ENCODE measurements around the gene PRICKLE2. TPM values are rescaled to one million over a fixed set of nuclear protein-coding genes. Genes with fewer than 3 reads are reported as not detected.

The PRICKLE2 gene
- total RNA-seq, 4 donors from 2014 or later = 3.4 to 29.2 (median 12.6) TPM

- intact Hi-C loops (cut with DNase I) = no loop called here
- H3K4me1 ChIP-seq = peaks cover 22 to 71% (median 25%) of the 10 kb centered on the region in 3 donors
- H3K36me3 ChIP-seq = peaks cover 0 to 3% (median 0%) of the 10 kb centered on the region in 3 donors
- H3K27me3 ChIP-seq = no peaks in the 10 kb centered on the region
- no peak for DNase-seq
- TF ChIP-seq POLR2A (IDR thresholded peaks at IDR 0.05) (no peak), CTCF (IDR thresholded peaks at IDR 0.05) (no peak)
- H3K4me3 ChIP-seq = no peak overlapping the region
- H3K9me3 ChIP-seq = no peaks in the 10 kb centered on the region
- WGBS, 2 donors = 68% methylated on average over 4 of the region's 4 CpGs
- peak overlapping the region in 3 of 4 donors; percentile 49 to 53 (median 49) for H3K27ac ChIP-seq
These were observed 84.6 kb downstream of the PRICKLE2 start for GRCh38 chr3:64140651-64141050.

GRCh38 chr3:64138656-64139375, 86.5 kb downstream of the PRICKLE2 start:
- Histone ChIP-seq H3K4me1 (peaks cover 16 to 59% (median 16%) of the 10 kb centered on the region in 3 donors), H3K27me3 (no peaks in the 10 kb centered on the region), H3K36me3 (no peaks in the 10 kb centered on the region), H3K4me3 (no peak overlapping the region), H3K9me3 (no peaks in the 10 kb centered on the region), H3K27ac (no peak overlapping the region)
- TF ChIP-seq POLR2A (IDR thresholded peaks at IDR 0.05) = no peak
- no peak for DNase-seq
- intact Hi-C loops (cut with DNase I) = no loop called here
- WGBS, 2 donors = 49 to 64% methylated on average over 2 of the region's 2 CpGs

- Histone ChIP-seq H3K36me3 (no peaks in the 10 kb centered on the region), H3K4me1 (peaks cover 8 to 59% (median 9%) of the 10 kb centered on the region in 3 donors), H3K4me3 (no peak overlapping the region), H3K9me3 (no peaks in the 10 kb centered on the region), H3K27me3 (no peaks in the 10 kb centered on the region), H3K27ac (no peak overlapping the region)
- intact Hi-C loops (cut with DNase I) = no loop called here
- TF ChIP-seq POLR2A (IDR thresholded peaks at IDR 0.05) (no peak), CTCF (IDR thresholded peaks at IDR 0.05) (no peak)
- 53 to 65% methylated on average over 1 of the region's 1 CpG for WGBS, 2 donors
- no peak for DNase-seq
These were observed 87.2 kb downstream of the PRICKLE2 start for GRCh38 chr3:64138046-64138445.

GRCh38 chr3:64134882-64135281, 90.4 kb downstream of the PRICKLE2 start:
- no peaks in the 10 kb centered on the region for H3K9me3 ChIP-seq
- intact Hi-C loops (cut with DNase I) = no loop called here
- no peak for DNase-seq
- H3K36me3 ChIP-seq = no peaks in the 10 kb centered on the region
- H3K27ac ChIP-seq = peak overlapping the region in 1 of 4 donors; percentile 22
- TF ChIP-seq POLR2A (IDR thresholded peaks at IDR 0.05) = no peak
- no peak overlapping the region for H3K4me3 ChIP-seq
- peaks cover 0 to 45% (median 4%) of the 10 kb centered on the region in 3 donors for H3K4me1 ChIP-seq
- no peaks in the 10 kb centered on the region for H3K27me3 ChIP-seq
- 71 to 78% methylated on average over 3 of the region's 3 CpGs for WGBS, 2 donors

GRCh38 chr3:64133987-64134386, 91.3 kb downstream of the PRICKLE2 start:
- intact Hi-C loops (cut with DNase I) = no loop called here

More at GRCh38 chr3:64133987-64134386, 91.3 kb downstream of the PRICKLE2 start:
- Histone ChIP-seq H3K9me3 (no peaks in the 10 kb centered on the region), H3K36me3 (no peaks in the 10 kb centered on the region), H3K4me1 (peaks cover 0 to 37% (median 4%) of the 10 kb centered on the region in 3 donors), H3K27me3 (no peaks in the 10 kb centered on the region), H3K4me3 (no peak overlapping the region), H3K27ac (no peak overlapping the region)
- no peak for DNase-seq
- 89 to 93% methylated on average over 6 of the region's 6 CpGs for WGBS, 2 donors
- TF ChIP-seq CTCF (IDR thresholded peaks at IDR 0.05) (no peak), POLR2A (IDR thresholded peaks at IDR 0.05) (no peak)
